ENCODE results near the gene MEGF11. TPM values are rescaled to one million over a fixed set of nuclear protein-coding genes. Genes with fewer than 3 reads are reported as not detected.

The MEGF11 gene
- total RNA-seq, 1 experiment from 2014 or later: 1.2 TPM

GRCh38 chr15:66211670-66212562, 41.6 kb downstream of the MEGF11 start:
- Histone ChIP-seq H2AK5ac (ENCODE audit: insufficient read length, low read length) (no peak overlapping the region), H3K4ac (ENCODE audit: low read depth, low read length) (no peak overlapping the region), H2BK15ac (ENCODE audit: low read depth, low read length) (no peak overlapping the region), H3K9ac (ENCODE audit: extremely low read depth, insufficient read length, low read length) (no peak overlapping the region), H3K79me1 (ENCODE audit: insufficient read depth, low read depth, low read length, poor library complexity, severe bottlenecking) (no peaks in the 10 kb centered on the region), H3K18ac (ENCODE audit: insufficient read length, low read depth, low read length) (no peak overlapping the region), H2BK20ac (ENCODE audit: low read depth, low read length, poor library complexity, severe bottlenecking) (no peak overlapping the region), H2BK5ac (ENCODE audit: insufficient read length, low read length) (no peak overlapping the region), H3K27ac (ENCODE audit: insufficient read length, low read depth, low read length) (no peak overlapping the region), H3K23ac (ENCODE audit: insufficient read length, low read depth, low read length) (no peak overlapping the region), H3T11ph (ENCODE audit: low read length) (no peak overlapping the region), H4K20me1 (ENCODE audit: control insufficient read depth, insufficient read depth, insufficient read length) (no peaks in the 10 kb centered on the region), H3K56ac (ENCODE audit: insufficient read length, low read depth, low read length) (no peak overlapping the region), H3K4me1 (ENCODE audit: insufficient read depth, low read length) (no peaks in the 10 kb centered on the region), H3K27me3 (ENCODE audit: insufficient read depth, low read length) (no peaks in the 10 kb centered on the region), H3K4me2 (ENCODE audit: insufficient read depth, insufficient read length, low read length) (no peak overlapping the region), H4K5ac (ENCODE audit: insufficient read length, low read depth, low read length) (no peak overlapping the region), H4K91ac (ENCODE audit: insufficient read length, low read depth, low read length) (no peak overlapping the region), H3K9me3 (ENCODE audit: control insufficient read depth, low read depth, low read length) (no peaks in the 10 kb centered on the region), H3K23me2 (ENCODE audit: insufficient read length, low read depth, low read length, poor library complexity, severe bottlenecking) (no peaks in the 10 kb centered on the region), H4K8ac (replicated peaks; ENCODE audit: insufficient read length, low read depth, low read length) (no peak overlapping the region), H2BK12ac (ENCODE audit: insufficient read length, low read depth, low read length) (no peak overlapping the region), H3K79me2 (ENCODE audit: insufficient read depth, low read length) (no peaks in the 10 kb centered on the region), H2AFZ (ENCODE audit: low read length) (no peak overlapping the region), H2BK120ac (ENCODE audit: low read depth, low read length, poor library complexity, severe bottlenecking) (no peak overlapping the region), H3K14ac (ENCODE audit: insufficient read depth, low read length) (no peak overlapping the region; the same call in 1 of the 2 replicates)
- DNase-seq: no peak
- no CpG with 5 or more reads among the region's 11 CpGs for WGBS (ENCODE audit: extremely low coverage, insufficient read length, low lambda C conversion rate)
- Mint-ChIP-seq H3K4me1 (peaks cover 0 to 11% of the 10 kb centered on the region in 2 experiments; a peak in 2 of 4 replicates), H3K27ac (no peak overlapping the region; a peak in 1 of 7 replicates), H3K36me3 (ENCODE audit: insufficient read depth in 1 of 3, low read depth in 3 of 3) (no peaks in the 10 kb centered on the region), H3K4me3 (no peak overlapping the region), H3K9me3 (peaks cover under 1 to 4% of the 10 kb centered on the region in 2 experiments; a peak in 4 of 5 replicates), H3K27me3 (ENCODE audit: low read depth) (peaks cover 2% of the 10 kb centered on the region; the same call in 1 of the 2 replicates)
- no peak for TF ChIP-seq CTCF (conservative IDR thresholded peaks at IDR 0.05)
